HepG2 (cell line): Measurements from ENCODE around the gene OBP2B. TPM values are rescaled to one million over a fixed set of nuclear protein-coding genes. Genes with fewer than 3 reads are reported as not detected.

Experiments
- ATAC-seq: fragments of 200-7000 bp; cut with Tn5 transposase; 3 replicates; pipeline ENCODE4 v1.9.1; 2020; ENCODE audit warnings: mild to moderate bottlenecking, moderate library complexity
- BruUV-seq: library from RNA; stranded (reverse); fragments of 400-500 nt; replicated peaks from 2 replicates; lab custom pipeline; 2021; lab: Mats Ljungman, UMichigan
- CTCF ChIA-PET: fragments of 300-600 bp; formaldehyde crosslinking; extraction: SDS; loops from one replicate; lab custom pipeline; 2021; ENCODE audit warnings: low total read pairs, inconsistent platforms, low intra/inter-chr PET ratio; lab: Yijun Ruan, JAX
- POLR2A ChIA-PET: fragments of 350-600 bp; sonication (Branson Sonifier 250); formaldehyde crosslinking; loops from one replicate; lab custom pipeline; 2020; ENCODE audit warnings: antibody characterized with exemption, inconsistent platforms; lab: Yijun Ruan, JAX
- DNase-seq: peaks from one replicate; pipeline ENCODE4 v3.0.0-alpha.2; 2015; ENCODE audit warnings: low spot score
- FAIRE-seq: peaks from 3 replicates; lab custom pipeline; 2011; peaks lifted over from hg19 to GRCh38; lab: Jason Lieb, UNC
- H2AFZ ChIP-seq: one replicate; pipeline ENCODE4 v1.6.1; 2011; ENCODE audit warnings: low read length, inconsistent platforms
- H3K27ac ChIP-seq: fragments of 300-600 bp; 3 replicates; pipeline ENCODE4 v1.8.0; 2011; ENCODE audit warnings: mixed run types, mild to moderate bottlenecking, mixed read lengths, low read length, inconsistent platforms; ENCODE audit not compliant: insufficient read depth; ENCODE audit errors: extremely low read length
- H3K27me3 ChIP-seq, 2 experiments: fragments of 200-600 bp in 1 of 2; 2 replicates in 1 of 2; 3 replicates in 1 of 2; pipeline versions ENCODE4 v1.6.0 to v1.8.0; 2011; ENCODE audit warnings: low read length in 2 of 2, mild to moderate bottlenecking in 2 of 2, moderate library complexity in 2 of 2, inconsistent platforms in 1 of 2; ENCODE audit not compliant: insufficient read depth in 2 of 2, control insufficient read depth in 1 of 2
- H3K36me3 ChIP-seq, 2 experiments: fragments of 200-600 bp in 1 of 2; replicated peaks in 1 of 2; 2 replicates in 1 of 2; 3 replicates in 1 of 2; pipeline versions ENCODE4 v1.5.1 to v1.8.0; 2011; ENCODE audit warnings: low read length in 2 of 2, inconsistent platforms in 1 of 2; ENCODE audit not compliant: insufficient read depth in 2 of 2, control insufficient read depth in 1 of 2
- H3K4me1 ChIP-seq: 2 replicates; pipeline ENCODE4 v1.5.1; 2012; ENCODE audit warnings: low read length, inconsistent platforms; ENCODE audit not compliant: insufficient read depth
- H3K4me2 ChIP-seq: 2 replicates; pipeline ENCODE4 v1.6.0; 2011; ENCODE audit warnings: low read depth, low read length, inconsistent platforms
- H3K4me3 ChIP-seq, 3 experiments: fragments of 200-600 bp in 1 of 3; sonication (generic), shearing (Covaris generic) in 1 of 3; replicated peaks in 1 of 3; 2 replicates each; pipeline ENCODE4 v1.5.1; 2011 to 2016; ENCODE audit warnings: low read length in 3 of 3, inconsistent platforms in 2 of 3, low read depth in 2 of 3, mild to moderate bottlenecking in 2 of 3, control low read depth in 1 of 3, mixed read lengths in 1 of 3; ENCODE audit not compliant: insufficient read depth in 1 of 3
- H3K79me2 ChIP-seq: one replicate; pipeline ENCODE4 v1.6.1; 2011; ENCODE audit warnings: low read length, inconsistent platforms; ENCODE audit not compliant: insufficient read depth
- H3K9ac ChIP-seq: 2 replicates; pipeline ENCODE4 v1.6.0; 2011; ENCODE audit warnings: mild to moderate bottlenecking, low read depth, low read length, inconsistent platforms; ENCODE audit not compliant: insufficient read depth
- H3K9me3 ChIP-seq: 2 replicates; pipeline ENCODE4 v1.5.1; 2012; ENCODE audit warnings: mild to moderate bottlenecking, low read length
- H4K20me1 ChIP-seq: 2 replicates; pipeline ENCODE4 v1.6.0; 2011; ENCODE audit warnings: inconsistent platforms, mild to moderate bottlenecking, low read length, moderate library complexity; ENCODE audit not compliant: insufficient read depth
- ARID5B ChIP-seq: IDR thresholded peaks from 2 replicates; pipeline ENCODE4 v1.4.0; 2020; ENCODE audit warnings: mild to moderate bottlenecking, missing genetic modification reagents
- CENPT ChIP-seq: sonication (generic); formaldehyde crosslinking; IDR thresholded peaks from 2 replicates; pipeline ENCODE4 v1.8.0; 2022; ENCODE audit warnings: low read depth, mild to moderate bottlenecking, moderate library complexity, missing genetic modification reagents
- GFI1 ChIP-seq: sonication (generic); formaldehyde crosslinking; IDR thresholded peaks from 2 replicates; pipeline ENCODE4 v1.5.0; 2020; ENCODE audit warnings: missing genetic modification reagents, mild to moderate bottlenecking, borderline replicate concordance
- GPBP1L1 ChIP-seq: sonication (generic); formaldehyde crosslinking; IDR thresholded peaks from 2 replicates; pipeline ENCODE4 v1.5.0; 2020; ENCODE audit warnings: mild to moderate bottlenecking, missing genetic modification reagents
- NCOA1 ChIP-seq: sonication (generic); formaldehyde crosslinking; IDR thresholded peaks from 2 replicates; pipeline ENCODE4 v1.9.0; 2021; ENCODE audit warnings: missing genetic modification reagents
- POGZ ChIP-seq: sonication (generic); formaldehyde crosslinking; IDR thresholded peaks from 2 replicates; pipeline ENCODE4 v1.4.0; 2020; ENCODE audit warnings: mild to moderate bottlenecking, missing genetic modification reagents
- PRPF4 ChIP-seq: fragments of 200-400 bp; formaldehyde crosslinking; IDR thresholded peaks from 2 replicates; pipeline ENCODE4 v1.6.1; 2016; ENCODE audit warnings: low read length, low read depth; ENCODE audit not compliant: poor library complexity, severe bottlenecking
- TBX2 ChIP-seq: sonication (generic); formaldehyde crosslinking; IDR thresholded peaks from 2 replicates; pipeline ENCODE4 v1.5.0; 2020; ENCODE audit warnings: missing genetic modification reagents, mild to moderate bottlenecking, borderline replicate concordance
- TCF12 ChIP-seq, 2 experiments: fragments of 450-650 bp in 1 of 2; sonication (generic) in 1 of 2; formaldehyde crosslinking in 1 of 2; IDR thresholded peaks; 2 replicates each; pipeline versions ENCODE4 v1.6.1 to v1.8.0; 2017 to 2022; ENCODE audit warnings: antibody characterized with exemption in 1 of 2, mild to moderate bottlenecking in 1 of 2, missing genetic modification reagents in 1 of 2, moderate library complexity in 1 of 2
- ZNF326 ChIP-seq: sonication (generic); formaldehyde crosslinking; IDR thresholded peaks from 2 replicates; pipeline ENCODE4 v1.4.0; 2020; ENCODE audit warnings: missing genetic modification reagents, borderline replicate concordance
- ZNF652 ChIP-seq: IDR thresholded peaks from 2 replicates; pipeline ENCODE4 v1.6.1; 2016; ENCODE audit warnings: low read depth, borderline replicate concordance
- ZNF749 ChIP-seq: sonication (generic); formaldehyde crosslinking; IDR thresholded peaks from 2 replicates; pipeline ENCODE4 v1.8.0; 2022; ENCODE audit warnings: mild to moderate bottlenecking, missing genetic modification reagents, moderate library complexity, borderline replicate concordance
- WGBS: methylation state at CpG from one replicate; pipeline ENCODE4 v1.1.6; 2017; ENCODE audit warnings: low lambda C conversion rate; 5-methylcytosine and 5-hydroxymethylcytosine counted together
- in situ Hi-C: cut with HindIII; loops from 2 replicates; pipeline ENCODE4 v1.10.0; 2017; ENCODE audit warnings: low pct_unique_long_range_greater_than_20kb; ENCODE audit not compliant: extremely low pct_ligation_motif_present
- intact Hi-C: fragments of 100-400 bp; cut with micrococcal nuclease; formaldehyde crosslinking; loops from one replicate; pipeline ENCODE4 v1.10.0; 2022; ENCODE audit not compliant: unreplicated experiment
- polyA plus RNA-seq, 8 experiments: library from polyadenylated mRNA; depleted of rRNA in 3 of 8; stranded (reverse) in 7 of 8; unstranded in 1 of 8; fragments of >200 nt; fragmentation: Illumina TruSeq in 4 of 8; extraction: Trizol in 4 of 8; gene quantifications; 2 replicates each; pipeline versions ENCODE4 v1.2.1 to v1.2.3, GENCODE V29; 2011 to 2016; ENCODE audit warnings: low read depth in 4 of 8, missing spikeins in 1 of 8, mixed read lengths in 1 of 8; ENCODE audit not compliant: insufficient read depth in 1 of 8
- total RNA-seq, 5 experiments: library from RNA; depleted of rRNA; stranded (reverse); fragments of >200 nt; fragmentation: Illumina TruSeq; extraction: Trizol; gene quantifications; 2 replicates each; pipeline ENCODE4 v1.2.3, GENCODE V29; 2016; ENCODE audit warnings: low read depth in 1 of 5

OBP2B gene
- total and polyA plus RNA-seq, 2 of the 13 experiments (the other 11 are each of a cell fraction or from before 2014, with no cell fraction given) = not detected

- H2AFZ ChIP-seq = no peak overlapping the region
Measured at GRCh38 chr9:133180953-133181352, 28.1 kb downstream of the OBP2B start.

GRCh38 chr9:133173056-133173455 lies 36.0 kb downstream of the OBP2B start:
- in situ Hi-C loops (no loop called here), intact Hi-C loops (no loop called here)
- Histone ChIP-seq H3K27me3 (peaks cover 3 to 32% of the 10 kb centered on the region in 2 experiments), H2AFZ (no peak overlapping the region), H3K36me3 (no peaks in the 10 kb centered on the region), H3K9me3 (no peaks in the 10 kb centered on the region), H3K9ac (no peak overlapping the region), H3K27ac (no peak overlapping the region), H3K4me3 (no peak overlapping the region), H3K4me1 (no peaks in the 10 kb centered on the region), H3K79me2 (no peaks in the 10 kb centered on the region), H4K20me1 (no peaks in the 10 kb centered on the region), H3K4me2 (no peak overlapping the region)
- no TSS peak for BruUV-seq
- ChIA-PET POLR2A (no interaction called here), CTCF (no interaction called here)
- WGBS = 36% methylated on average over 7 of the region's 7 CpGs
- ATAC-seq = no peak
- no peak for DNase-seq
- FAIRE-seq = no peak
- TF ChIP-seq POGZ (CRISPR knock-in tag) (no peak), GFI1 (no peak), ZNF749 (no peak), ARID5B (CRISPR knock-in tag) (no peak), NCOA1 (CRISPR knock-in tag) (no peak), TBX2 (CRISPR knock-in tag) (no peak), ZNF326 (CRISPR knock-in tag) (no peak), CENPT (CRISPR knock-in tag) (no peak), ZNF652 (CRISPR knock-in tag) (no peak)

More at GRCh38 chr9:133180953-133181352, 28.1 kb downstream of the OBP2B start:
- Histone ChIP-seq H3K36me3 (no peaks in the 10 kb centered on the region), H3K79me2 (no peaks in the 10 kb centered on the region), H3K9me3 (no peaks in the 10 kb centered on the region), H3K27ac (no peak overlapping the region), H3K4me1 (no peaks in the 10 kb centered on the region), H3K4me2 (no peak overlapping the region), H3K9ac (no peak overlapping the region), H3K4me3 (no peak overlapping the region), H3K27me3 (peaks cover 1 to 18% of the 10 kb centered on the region in 2 experiments; a peak in 4 of 5 replicates), H4K20me1 (no peaks in the 10 kb centered on the region)
- CTCF ChIA-PET = no interaction called here
- POLR2A ChIA-PET = no interaction called here
- in situ Hi-C loops (no loop called here), intact Hi-C loops (no loop called here)
- ATAC-seq = no peak
- no peak for TF ChIP-seq TCF12 (IDR thresholded peaks at IDR 0.05)
- TF ChIP-seq TCF12 (CRISPR knock-in tag; IDR thresholded peaks at IDR 0.05) = no peak
- no peak for TF ChIP-seq GPBP1L1
- no peak for TF ChIP-seq PRPF4
- FAIRE-seq = no peak
- WGBS = 11% methylated on average over 5 of the region's 5 CpGs
- no peak for DNase-seq
- no TSS peak for BruUV-seq
